ENCODE measurements around the gene LNPK.
A peak's percentile ranks its signal among the peaks of the same experiment; 100 is the strongest.
"Not testable (repeated sequence)": the region's sequence is repeated elsewhere in the genome, so short reads cannot be mapped to it uniquely, and the experiment has no call there.

LNPK gene

GRCh38 chr2:175931805-175932204 lies 70.3 kb downstream of the LNPK start:
- Histone ChIP-seq H3K4me1 (ENCODE audit: control insufficient read depth, insufficient read depth, low read length) (peaks cover 29% of the 10 kb centered on the region), H3K4me3 (ENCODE audit: low read length) (no peak overlapping the region), H3K36me3 (ENCODE audit: insufficient read depth, low read length) (no peaks in the 10 kb centered on the region), H3K9me3 (replicated peaks; ENCODE audit: low read length) (no peaks in the 10 kb centered on the region), H3K4me2 (ENCODE audit: low read length) (peak overlapping the region; percentile 60), H3K9ac (ENCODE audit: low read depth, low read length) (peak overlapping the region; percentile 61), H3K27me3 (ENCODE audit: control insufficient read depth, insufficient read depth, low read length) (no peaks in the 10 kb centered on the region)

DNA sequence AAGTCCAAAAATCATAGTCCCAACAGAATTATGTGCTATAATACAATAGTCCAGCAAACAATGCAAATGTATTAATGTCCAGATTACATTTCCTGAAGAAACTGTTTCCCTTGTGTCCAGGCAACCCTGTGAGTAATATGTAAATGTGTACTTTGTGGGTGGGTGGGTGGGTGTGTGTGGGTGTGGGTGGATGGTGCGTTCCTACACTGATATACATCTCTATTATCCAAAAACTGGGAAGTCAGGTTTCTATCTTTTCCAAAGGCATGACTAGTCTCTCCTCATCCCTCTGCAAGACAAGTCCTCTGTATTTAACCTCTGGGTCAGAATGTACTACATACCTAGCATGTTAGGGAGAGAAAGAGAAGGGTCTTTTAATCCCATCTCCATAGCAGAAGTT lies 71.6 kb downstream of the LNPK start:
- no peaks in the 10 kb centered on the region for H3K36me3 ChIP-seq (ENCODE audit: insufficient read depth, low read length)
- H3K4me1 ChIP-seq (ENCODE audit: control insufficient read depth, insufficient read depth, low read length) = peaks cover 37% of the 10 kb centered on the region
- H3K9ac ChIP-seq (ENCODE audit: low read depth, low read length) = peak overlapping the region; percentile 7
- no peaks in the 10 kb centered on the region for H3K27me3 ChIP-seq (ENCODE audit: control insufficient read depth, insufficient read depth, low read length)
- H3K4me3 ChIP-seq (ENCODE audit: low read length) = no peak overlapping the region
- no peak overlapping the region for H3K4me2 ChIP-seq (ENCODE audit: low read length)
- H3K9me3 ChIP-seq (replicated peaks; ENCODE audit: low read length) = no peaks in the 10 kb centered on the region

DNA sequence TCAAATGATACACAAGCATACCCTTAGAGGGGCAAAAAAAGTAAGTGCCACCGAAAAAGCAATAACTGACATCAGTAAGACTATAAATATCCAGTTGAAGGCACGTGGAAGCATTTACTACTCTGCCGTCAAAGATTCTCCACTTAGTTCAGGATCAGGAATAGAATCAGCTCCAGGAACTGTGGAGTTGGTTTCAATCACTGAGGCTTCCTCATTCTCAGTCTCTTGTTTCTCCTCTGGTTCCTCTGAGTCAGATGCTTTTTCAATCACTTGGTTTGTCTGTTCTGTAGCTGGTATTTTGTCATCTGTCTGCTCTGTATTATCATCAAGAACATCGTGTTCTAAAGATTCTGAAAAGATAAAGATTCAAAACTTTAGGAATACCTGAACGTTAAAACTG lies 72.2 kb downstream of the LNPK start:
- Histone ChIP-seq H3K4me1 (ENCODE audit: control insufficient read depth, insufficient read depth, low read length) (peaks cover 37% of the 10 kb centered on the region), H3K4me2 (ENCODE audit: low read length) (peak overlapping the region; percentile 7), H3K9ac (ENCODE audit: low read depth, low read length) (peak overlapping the region; percentile 7), H3K4me3 (ENCODE audit: low read length) (no peak overlapping the region), H3K9me3 (replicated peaks; ENCODE audit: low read length) (no peaks in the 10 kb centered on the region), H3K27me3 (ENCODE audit: control insufficient read depth, insufficient read depth, low read length) (no peaks in the 10 kb centered on the region), H3K36me3 (ENCODE audit: insufficient read depth, low read length) (no peaks in the 10 kb centered on the region)

GRCh38 chr2:175926272-175926671 lies 75.8 kb downstream of the LNPK start:
- Histone ChIP-seq H3K9me3 (replicated peaks; ENCODE audit: low read length) (no peaks in the 10 kb centered on the region), H3K27me3 (ENCODE audit: control insufficient read depth, insufficient read depth, low read length) (no peaks in the 10 kb centered on the region), H3K9ac (ENCODE audit: low read depth, low read length) (no peak overlapping the region)

GRCh38 chr2:175922160-175922559 lies 79.9 kb downstream of the LNPK start:
- no peaks in the 10 kb centered on the region for H3K27me3 ChIP-seq (ENCODE audit: control insufficient read depth, insufficient read depth, low read length)

More at GRCh38 chr2:175926272-175926671, 75.8 kb downstream of the LNPK start:
- no peak overlapping the region for H3K4me2 ChIP-seq (ENCODE audit: low read length)
- H3K36me3 ChIP-seq (ENCODE audit: insufficient read depth, low read length) = no peaks in the 10 kb centered on the region
- peaks cover 25% of the 10 kb centered on the region for H3K4me1 ChIP-seq (ENCODE audit: control insufficient read depth, insufficient read depth, low read length)
- H3K4me3 ChIP-seq (ENCODE audit: low read length) = no peak overlapping the region

DNA sequence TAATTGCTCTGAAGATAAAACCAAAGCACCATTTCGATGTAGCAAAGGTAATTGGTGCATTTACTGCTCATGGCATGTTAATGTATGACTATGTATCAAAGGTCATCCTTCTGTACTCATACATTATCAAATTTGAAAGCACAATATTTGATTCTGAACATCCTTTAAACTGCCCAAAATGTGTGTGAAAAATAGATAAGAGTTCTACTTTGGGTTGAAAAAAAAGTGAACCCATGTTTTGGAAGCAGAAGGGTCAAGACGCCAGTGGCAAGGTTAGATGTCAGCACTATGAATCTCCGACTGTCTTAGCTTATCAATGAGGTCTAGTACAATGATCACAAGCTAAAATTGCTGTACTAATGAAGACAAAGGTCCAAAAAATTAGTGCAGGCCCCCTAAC lies 83.1 kb downstream of the LNPK start:
- Histone ChIP-seq H3K9me3 (replicated peaks; ENCODE audit: low read length) (no peaks in the 10 kb centered on the region), H3K27me3 (ENCODE audit: control insufficient read depth, insufficient read depth, low read length) (no peaks in the 10 kb centered on the region), H3K9ac (ENCODE audit: low read depth, low read length) (no peak overlapping the region), H3K4me3 (ENCODE audit: low read length) (no peak overlapping the region), H3K4me1 (ENCODE audit: control insufficient read depth, insufficient read depth, low read length) (no peaks in the 10 kb centered on the region), H3K4me2 (ENCODE audit: low read length) (no peak overlapping the region), H3K36me3 (ENCODE audit: insufficient read depth, low read length) (no peaks in the 10 kb centered on the region)

More at GRCh38 chr2:175922160-175922559, 79.9 kb downstream of the LNPK start:
- Histone ChIP-seq H3K36me3 (ENCODE audit: insufficient read depth, low read length) (no peaks in the 10 kb centered on the region), H3K4me3 (ENCODE audit: low read length) (no peak overlapping the region), H3K9ac (ENCODE audit: low read depth, low read length) (no peak overlapping the region), H3K4me2 (ENCODE audit: low read length) (no peak overlapping the region), H3K4me1 (ENCODE audit: control insufficient read depth, insufficient read depth, low read length) (peaks cover 9% of the 10 kb centered on the region), H3K9me3 (replicated peaks; ENCODE audit: low read length) (no peaks in the 10 kb centered on the region)

- Histone ChIP-seq H3K36me3 (ENCODE audit: insufficient read depth, low read length) (no peaks in the 10 kb centered on the region), H3K4me3 (ENCODE audit: low read length) (no peak overlapping the region), H3K4me2 (ENCODE audit: low read length) (no peak overlapping the region), H3K27me3 (ENCODE audit: control insufficient read depth, insufficient read depth, low read length) (no peaks in the 10 kb centered on the region), H3K9ac (ENCODE audit: low read depth, low read length) (no peak overlapping the region), H3K9me3 (replicated peaks; ENCODE audit: low read length) (no peaks in the 10 kb centered on the region), H3K4me1 (ENCODE audit: control insufficient read depth, insufficient read depth, low read length) (no peaks in the 10 kb centered on the region)
These were observed 87.2 kb downstream of the LNPK start for GRCh38 chr2:175914846-175915245.

GRCh38 chr2:175913849-175914743 lies 88.0 kb downstream of the LNPK start:
- not testable (repeated sequence) for H3K9me3 ChIP-seq (replicated peaks; ENCODE audit: low read length); H3K4me2 ChIP-seq (ENCODE audit: low read length); H3K4me1 ChIP-seq (ENCODE audit: control insufficient read depth, insufficient read depth, low read length); H3K27me3 ChIP-seq (ENCODE audit: control insufficient read depth, insufficient read depth, low read length); H3K9ac ChIP-seq (ENCODE audit: low read depth, low read length); H3K4me3 ChIP-seq (ENCODE audit: low read length); H3K36me3 ChIP-seq (ENCODE audit: insufficient read depth, low read length)

- not testable (repeated sequence) for H3K36me3 ChIP-seq (ENCODE audit: insufficient read depth, low read length); H3K4me1 ChIP-seq (ENCODE audit: control insufficient read depth, insufficient read depth, low read length); H3K9me3 ChIP-seq (replicated peaks; ENCODE audit: low read length); H3K9ac ChIP-seq (ENCODE audit: low read depth, low read length); H3K27me3 ChIP-seq (ENCODE audit: control insufficient read depth, insufficient read depth, low read length); H3K4me3 ChIP-seq (ENCODE audit: low read length); H3K4me2 ChIP-seq (ENCODE audit: low read length)
These were observed 88.8 kb downstream of the LNPK start for GRCh38 chr2:175913267-175913666.

GRCh38 chr2:175904035-175904434 lies 98.0 kb downstream of the LNPK start:
- H3K36me3 ChIP-seq (ENCODE audit: insufficient read depth, low read length) = no peaks in the 10 kb centered on the region
- no peak overlapping the region for H3K4me3 ChIP-seq (ENCODE audit: low read length)
- H3K27me3 ChIP-seq (ENCODE audit: control insufficient read depth, insufficient read depth, low read length) = no peaks in the 10 kb centered on the region
- no peaks in the 10 kb centered on the region for H3K9me3 ChIP-seq (replicated peaks; ENCODE audit: low read length)
- H3K9ac ChIP-seq (ENCODE audit: low read depth, low read length) = no peak overlapping the region
- H3K4me2 ChIP-seq (ENCODE audit: low read length) = no peak overlapping the region
- no peaks in the 10 kb centered on the region for H3K4me1 ChIP-seq (ENCODE audit: control insufficient read depth, insufficient read depth, low read length)

DNA sequence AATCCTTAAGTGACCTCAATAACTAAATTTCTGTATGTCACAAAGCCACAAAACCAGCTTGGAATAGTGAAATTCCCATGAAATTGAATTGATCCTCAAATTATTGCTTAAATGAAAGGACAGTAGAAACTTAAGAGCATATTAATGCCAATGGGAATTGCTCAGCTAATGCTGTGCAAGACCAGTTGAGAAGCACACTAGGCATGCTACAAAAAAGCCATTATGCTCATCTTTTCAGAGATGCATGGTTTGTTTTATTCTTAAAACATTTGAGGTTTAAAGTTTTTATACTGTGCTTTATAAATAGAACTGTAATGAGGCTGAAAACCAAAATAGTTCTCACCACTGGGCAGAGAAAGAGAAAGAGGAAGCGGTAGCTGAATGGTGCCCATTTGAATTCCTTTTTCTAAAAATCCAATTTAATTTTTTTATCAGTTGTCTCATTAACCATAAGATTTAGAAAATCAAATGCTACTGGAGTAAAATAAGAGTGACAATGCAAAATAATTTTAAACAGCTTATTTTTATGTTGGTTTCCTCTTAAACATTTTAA lies 98.6 kb downstream of the LNPK start:
- no peak overlapping the region for H3K4me2 ChIP-seq (ENCODE audit: low read length)
- H3K4me1 ChIP-seq (ENCODE audit: control insufficient read depth, insufficient read depth, low read length) = no peaks in the 10 kb centered on the region
- no peaks in the 10 kb centered on the region for H3K9me3 ChIP-seq (replicated peaks; ENCODE audit: low read length)
- no peaks in the 10 kb centered on the region for H3K27me3 ChIP-seq (ENCODE audit: control insufficient read depth, insufficient read depth, low read length)
- no peaks in the 10 kb centered on the region for H3K36me3 ChIP-seq (ENCODE audit: insufficient read depth, low read length)
- H3K9ac ChIP-seq (ENCODE audit: low read depth, low read length) = no peak overlapping the region
- no peak overlapping the region for H3K4me3 ChIP-seq (ENCODE audit: low read length)

DNA sequence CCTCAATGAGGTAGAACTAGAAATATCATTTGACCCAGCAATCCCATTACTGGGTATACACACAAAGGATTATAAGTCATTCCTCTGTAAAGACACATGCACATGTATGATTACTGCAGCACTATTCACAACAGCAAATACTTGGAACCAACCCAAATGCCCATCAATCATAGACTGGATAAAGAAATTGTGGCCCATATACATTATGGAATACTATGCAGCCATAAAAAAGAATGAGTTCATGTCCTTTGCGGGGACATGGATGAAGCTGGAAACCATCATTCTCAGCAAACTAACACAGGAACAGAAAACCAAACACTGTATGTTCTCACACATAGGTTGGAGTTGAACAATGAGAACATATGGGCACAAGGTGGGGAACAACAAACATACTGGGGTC lies 106.1 kb downstream of the LNPK start:
- H3K9me3 ChIP-seq (replicated peaks; ENCODE audit: low read length); H3K27me3 ChIP-seq (ENCODE audit: control insufficient read depth, insufficient read depth, low read length): not testable (repeated sequence)

More for the DNA sequence above, 106.1 kb downstream of the LNPK start:
- not testable (repeated sequence) for H3K4me2 ChIP-seq (ENCODE audit: low read length); H3K4me1 ChIP-seq (ENCODE audit: control insufficient read depth, insufficient read depth, low read length); H3K9ac ChIP-seq (ENCODE audit: low read depth, low read length); H3K4me3 ChIP-seq (ENCODE audit: low read length); H3K36me3 ChIP-seq (ENCODE audit: insufficient read depth, low read length)

Data from skeletal muscle satellite cell (primary cell).